NCI-H2107 (cell line): ENCODE results near the gene PCDH1.

Source experiments
- DNase-seq: peaks from one replicate; lab custom pipeline; 2025; lab: John Stamatoyannopoulos, UW

Gene PCDH1

GRCh38 chr5:141807732-141808131 is 70.5 kb downstream of the PCDH1 start:
- DNase-seq = no peak

- no peak for DNase-seq
These were observed 70.9 kb downstream of the PCDH1 start for GRCh38 chr5:141807329-141807728.

GRCh38 chr5:141806626-141807025 is 71.6 kb downstream of the PCDH1 start:
- DNase-seq = no peak

GRCh38 chr5:141805874-141806595 is 72.2 kb downstream of the PCDH1 start:
- DNase-seq = no peak

GRCh38 chr5:141804475-141804874 is 73.7 kb downstream of the PCDH1 start:
- no peak for DNase-seq
